ENCODE results near the gene C6orf132.

DNA sequence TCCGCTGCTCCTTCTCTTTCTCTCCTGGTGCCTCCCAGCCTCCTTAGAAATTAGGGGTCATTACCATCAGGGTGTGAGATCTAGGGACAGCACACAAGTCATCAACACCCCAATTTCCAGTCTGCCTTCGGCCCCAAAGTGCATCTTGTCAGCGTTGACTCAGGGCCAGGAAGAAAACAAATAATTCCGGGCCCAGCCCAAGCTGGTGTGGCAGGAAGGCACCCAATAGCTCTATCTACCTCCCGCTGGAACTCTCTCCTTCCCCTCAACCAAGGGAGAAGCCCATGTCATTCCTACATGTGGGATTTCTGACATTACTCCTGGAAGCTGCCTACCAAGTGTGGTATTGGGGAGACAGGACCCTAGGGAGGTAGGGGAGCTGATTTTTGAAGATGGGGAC, 11.5 kb upstream of the C6orf132 start:
- TF ChIP-seq EZH2phosphoT487 (IDR thresholded peaks at IDR 0.05; ENCODE audit: unreplicated experiment) (no peak), EZH2 (IDR thresholded peaks at IDR 0.05; ENCODE audit: low read depth, unreplicated experiment) (no peak), CREB1 (CRISPR knock-in tag; IDR thresholded peaks at IDR 0.05; ENCODE audit: low read depth) (no peak)
- TF ChIP-seq, protein P1, sequence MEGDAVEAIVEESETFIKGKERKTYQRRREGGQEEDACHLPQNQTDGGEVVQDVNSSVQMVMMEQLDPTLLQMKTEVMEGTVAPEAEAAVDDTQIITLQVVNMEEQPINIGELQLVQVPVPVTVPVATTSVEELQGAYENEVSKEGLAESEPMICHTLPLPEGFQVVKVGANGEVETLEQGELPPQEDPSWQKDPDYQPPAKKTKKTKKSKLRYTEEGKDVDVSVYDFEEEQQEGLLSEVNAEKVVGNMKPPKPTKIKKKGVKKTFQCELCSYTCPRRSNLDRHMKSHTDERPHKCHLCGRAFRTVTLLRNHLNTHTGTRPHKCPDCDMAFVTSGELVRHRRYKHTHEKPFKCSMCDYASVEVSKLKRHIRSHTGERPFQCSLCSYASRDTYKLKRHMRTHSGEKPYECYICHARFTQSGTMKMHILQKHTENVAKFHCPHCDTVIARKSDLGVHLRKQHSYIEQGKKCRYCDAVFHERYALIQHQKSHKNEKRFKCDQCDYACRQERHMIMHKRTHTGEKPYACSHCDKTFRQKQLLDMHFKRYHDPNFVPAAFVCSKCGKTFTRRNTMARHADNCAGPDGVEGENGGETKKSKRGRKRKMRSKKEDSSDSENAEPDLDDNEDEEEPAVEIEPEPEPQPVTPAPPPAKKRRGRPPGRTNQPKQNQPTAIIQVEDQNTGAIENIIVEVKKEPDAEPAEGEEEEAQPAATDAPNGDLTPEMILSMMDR (conservative IDR thresholded peaks at IDR 0.05; ENCODE audit: low read depth in 2 of 2) = no peak
- TF ChIP-seq, protein P2, sequence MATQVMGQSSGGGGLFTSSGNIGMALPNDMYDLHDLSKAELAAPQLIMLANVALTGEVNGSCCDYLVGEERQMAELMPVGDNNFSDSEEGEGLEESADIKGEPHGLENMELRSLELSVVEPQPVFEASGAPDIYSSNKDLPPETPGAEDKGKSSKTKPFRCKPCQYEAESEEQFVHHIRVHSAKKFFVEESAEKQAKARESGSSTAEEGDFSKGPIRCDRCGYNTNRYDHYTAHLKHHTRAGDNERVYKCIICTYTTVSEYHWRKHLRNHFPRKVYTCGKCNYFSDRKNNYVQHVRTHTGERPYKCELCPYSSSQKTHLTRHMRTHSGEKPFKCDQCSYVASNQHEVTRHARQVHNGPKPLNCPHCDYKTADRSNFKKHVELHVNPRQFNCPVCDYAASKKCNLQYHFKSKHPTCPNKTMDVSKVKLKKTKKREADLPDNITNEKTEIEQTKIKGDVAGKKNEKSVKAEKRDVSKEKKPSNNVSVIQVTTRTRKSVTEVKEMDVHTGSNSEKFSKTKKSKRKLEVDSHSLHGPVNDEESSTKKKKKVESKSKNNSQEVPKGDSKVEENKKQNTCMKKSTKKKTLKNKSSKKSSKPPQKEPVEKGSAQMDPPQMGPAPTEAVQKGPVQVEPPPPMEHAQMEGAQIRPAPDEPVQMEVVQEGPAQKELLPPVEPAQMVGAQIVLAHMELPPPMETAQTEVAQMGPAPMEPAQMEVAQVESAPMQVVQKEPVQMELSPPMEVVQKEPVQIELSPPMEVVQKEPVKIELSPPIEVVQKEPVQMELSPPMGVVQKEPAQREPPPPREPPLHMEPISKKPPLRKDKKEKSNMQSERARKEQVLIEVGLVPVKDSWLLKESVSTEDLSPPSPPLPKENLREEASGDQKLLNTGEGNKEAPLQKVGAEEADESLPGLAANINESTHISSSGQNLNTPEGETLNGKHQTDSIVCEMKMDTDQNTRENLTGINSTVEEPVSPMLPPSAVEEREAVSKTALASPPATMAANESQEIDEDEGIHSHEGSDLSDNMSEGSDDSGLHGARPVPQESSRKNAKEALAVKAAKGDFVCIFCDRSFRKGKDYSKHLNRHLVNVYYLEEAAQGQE (IDR thresholded peaks at IDR 0.05; ENCODE audit: unreplicated experiment) = no peak
